Psoas muscle (tissue), 8 donors: Measurements from ENCODE around the gene C2CD4A. TPM values are rescaled to one million over a fixed set of nuclear protein-coding genes. Genes with fewer than 3 reads are reported as not detected.

ENCODE experiments used
- ATAC-seq, 4 donors: fragments of 200-7000 bp; cut with Tn5 transposase; one replicate each; pipeline ENCODE4 v1.9.1; 2020; ENCODE audit warnings: moderate library complexity in 3 of 4, mild to moderate bottlenecking in 2 of 4
- DNase-seq, 2 donors: peaks; one replicate each; pipeline ENCODE4 v3.0.0-alpha.2; 2020
- H3K27ac ChIP-seq: fragments of 200-600 bp; one replicate; pipeline ENCODE4 v1.8.0; 2022
- H3K27me3 ChIP-seq, 3 donors: fragments of 200-600 bp in 1 of 3; one replicate each; pipeline versions ENCODE4 v1.6.1 to v1.8.0; 2013 to 2022; ENCODE audit warnings: low read length in 2 of 3, mild to moderate bottlenecking in 2 of 3, moderate library complexity in 1 of 3; ENCODE audit not compliant: insufficient read depth in 3 of 3
- H3K36me3 ChIP-seq, 2 donors: fragments of 200-600 bp in 1 of 2; one replicate each; pipeline versions ENCODE4 v1.6.1 to v1.8.0; 2013 to 2022; ENCODE audit warnings: low read depth in 1 of 2, mild to moderate bottlenecking in 1 of 2, moderate library complexity in 1 of 2; ENCODE audit not compliant: insufficient read depth in 1 of 2
- H3K4me1 ChIP-seq: fragments of 200-600 bp; one replicate; pipeline ENCODE4 v1.8.0; 2022
- H3K4me3 ChIP-seq: fragments of 200-600 bp; one replicate; pipeline ENCODE4 v1.8.0; 2022; ENCODE audit warnings: mild to moderate bottlenecking
- H3K9me3 ChIP-seq: fragments of 200-600 bp; one replicate; pipeline ENCODE4 v1.8.0; 2022
- WGBS, 3 donors: extraction: QIAGEN DNeasy Blood & Tissue Kit; methylation state at CpG; one replicate each; pipeline versions ENCODE4 v1.1.6 to v1.1.7; 2013; 5-methylcytosine and 5-hydroxymethylcytosine counted together
- intact Hi-C, 2 donors: fragments of 100-400 bp; cut with DNase I; formaldehyde crosslinking; loops; one replicate each; pipeline versions ENCODE4 v1.11.0 to v1.14.2; 2022
- polyA plus RNA-seq, 3 donors: library from polyadenylated mRNA; stranded (reverse); fragments of 200-250 nt; gene quantifications; one replicate each; pipeline ENCODE4 v1.2.3, GENCODE V29; 2013
- total RNA-seq, 4 donors: library from RNA; stranded (reverse); fragmentation: NEBNext Ultra II Directional in 2 of 4; extraction: Animal tissue kit (Norgen Biotek cat#: 25700) in 2 of 4; gene quantifications; one replicate each; pipeline versions ENCODE4 v1.2.1 to v1.2.4, GENCODE V29; 2021 to 2023
- TF ChIP-seq, protein P1 (sequence below): fragments of 200-600 bp; IDR thresholded peaks from one replicate; pipeline ENCODE4 v1.8.0; 2022; ENCODE audit warnings: antibody characterized with exemption
- donor health status: healthy with polysubstance abuse.
- donor health status: DM: no; HTN: no; CAD: no; lungs with moderate emphysema.
- donor health status: Bipolar disorder and iron deficiency.
- donor health status: healthy.
- donor health status: DM: yes; HTN: yes; CAD: no.
- donor health status: DM: no; HTN: no; CAD: no.
- donor health status: DM: no; HTN: no; CAD: no.
- donor health status: DM: yes; HTN: yes; CAD: no.

The C2CD4A gene
- total and polyA plus RNA-seq, 7 donors = 0.04 to 6.7 (median 0.19) TPM

DNA sequence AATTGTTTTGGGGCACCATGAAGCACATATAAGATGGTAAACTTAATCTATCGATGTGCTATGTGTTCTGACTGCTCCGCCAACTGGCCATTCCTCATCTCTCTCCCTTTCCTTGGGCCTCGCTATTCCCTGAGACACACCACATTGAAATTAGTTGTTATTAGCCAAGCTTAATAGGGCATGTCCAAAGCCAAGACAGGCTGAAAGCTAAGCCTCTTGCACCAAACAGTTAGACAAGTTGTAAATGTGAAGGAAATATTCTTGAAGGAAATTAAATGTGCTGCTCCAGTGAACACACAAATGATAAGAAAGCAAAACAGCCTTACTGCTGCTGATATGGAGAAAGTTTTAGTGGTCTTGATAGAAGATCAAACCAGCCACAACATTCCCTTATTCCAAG, 39.3 kb downstream of the C2CD4A start:
- H3K4me1 ChIP-seq = peaks cover 4% of the 10 kb centered on the region
- ATAC-seq (no peak), DNase-seq (no peak)
- 84 to 90% (median 87%) methylated on average over 3 of the region's 3 CpGs for WGBS, 3 donors
- no peaks in the 10 kb centered on the region for H3K9me3 ChIP-seq
- no peak overlapping the region for H3K4me3 ChIP-seq
- H3K36me3 ChIP-seq = no peaks in the 10 kb centered on the region
- H3K27ac ChIP-seq = no peak overlapping the region
- intact Hi-C loops = no loop called here
- H3K27me3 ChIP-seq = no peaks in the 10 kb centered on the region
- TF ChIP-seq, protein P1, sequence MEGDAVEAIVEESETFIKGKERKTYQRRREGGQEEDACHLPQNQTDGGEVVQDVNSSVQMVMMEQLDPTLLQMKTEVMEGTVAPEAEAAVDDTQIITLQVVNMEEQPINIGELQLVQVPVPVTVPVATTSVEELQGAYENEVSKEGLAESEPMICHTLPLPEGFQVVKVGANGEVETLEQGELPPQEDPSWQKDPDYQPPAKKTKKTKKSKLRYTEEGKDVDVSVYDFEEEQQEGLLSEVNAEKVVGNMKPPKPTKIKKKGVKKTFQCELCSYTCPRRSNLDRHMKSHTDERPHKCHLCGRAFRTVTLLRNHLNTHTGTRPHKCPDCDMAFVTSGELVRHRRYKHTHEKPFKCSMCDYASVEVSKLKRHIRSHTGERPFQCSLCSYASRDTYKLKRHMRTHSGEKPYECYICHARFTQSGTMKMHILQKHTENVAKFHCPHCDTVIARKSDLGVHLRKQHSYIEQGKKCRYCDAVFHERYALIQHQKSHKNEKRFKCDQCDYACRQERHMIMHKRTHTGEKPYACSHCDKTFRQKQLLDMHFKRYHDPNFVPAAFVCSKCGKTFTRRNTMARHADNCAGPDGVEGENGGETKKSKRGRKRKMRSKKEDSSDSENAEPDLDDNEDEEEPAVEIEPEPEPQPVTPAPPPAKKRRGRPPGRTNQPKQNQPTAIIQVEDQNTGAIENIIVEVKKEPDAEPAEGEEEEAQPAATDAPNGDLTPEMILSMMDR = no peak

DNA sequence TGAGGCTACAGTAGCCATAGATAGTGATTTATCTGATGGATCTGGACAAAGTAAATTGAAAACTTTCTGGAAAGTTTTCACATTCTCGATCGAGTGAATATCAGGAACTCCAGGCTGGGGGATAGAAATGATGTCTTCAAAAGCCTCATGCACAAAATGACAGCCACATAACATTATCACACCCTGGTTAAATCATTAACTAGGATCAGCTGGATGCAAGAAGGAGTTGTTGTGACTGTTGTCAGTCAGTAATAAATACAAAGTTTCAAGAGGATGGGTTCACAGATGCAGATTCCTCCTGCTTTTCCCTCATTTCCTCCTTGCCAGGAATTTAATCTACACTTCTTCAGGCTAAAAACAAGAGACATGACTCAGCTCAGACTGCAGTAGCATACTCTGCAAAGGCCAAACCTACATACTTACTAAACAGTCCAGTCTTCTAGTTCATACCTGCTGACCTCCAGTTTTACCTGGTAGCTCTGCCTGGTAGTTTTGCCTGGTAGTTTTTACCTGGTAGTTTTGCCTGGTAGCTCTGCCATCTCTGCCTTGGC, 40.9 kb downstream of the C2CD4A start:
- no peaks in the 10 kb centered on the region for H3K27me3 ChIP-seq
- intact Hi-C loops = no loop called here
- H3K4me1 ChIP-seq = peaks cover 4% of the 10 kb centered on the region
- H3K36me3 ChIP-seq = no peaks in the 10 kb centered on the region
- no peak overlapping the region for H3K27ac ChIP-seq
- ATAC-seq (no peak), DNase-seq (no peak)
- TF ChIP-seq, protein P1 = no peak
- H3K4me3 ChIP-seq = no peak overlapping the region
- H3K9me3 ChIP-seq = no peaks in the 10 kb centered on the region
- 65 to 74% (median 68%) methylated on average over 2 of the region's 2 CpGs for WGBS, 3 donors

DNA sequence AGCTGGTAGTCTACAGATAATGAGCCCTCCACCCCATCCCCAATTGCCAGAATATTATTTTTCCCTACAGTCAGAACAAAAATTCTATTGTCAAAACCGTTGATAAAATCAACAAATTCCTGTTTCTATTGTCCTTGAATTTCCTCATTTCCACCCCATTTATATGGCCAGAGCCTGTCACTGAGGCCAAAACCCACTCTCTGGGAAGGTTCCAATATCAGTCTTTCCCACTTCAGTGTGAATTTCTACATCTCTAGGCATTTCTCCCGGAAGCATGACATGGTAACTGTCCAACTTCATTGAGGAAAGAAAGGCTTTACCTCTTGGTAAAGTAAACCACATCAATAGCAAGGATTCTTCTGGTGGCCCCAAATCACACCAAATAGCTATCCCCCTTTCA, 41.6 kb downstream of the C2CD4A start:
- no peaks in the 10 kb centered on the region for H3K27me3 ChIP-seq
- H3K27ac ChIP-seq = no peak overlapping the region
- TF ChIP-seq, protein P1 = no peak
- intact Hi-C loops = no loop called here
- H3K4me3 ChIP-seq = no peak overlapping the region
- ATAC-seq = no peak
- H3K9me3 ChIP-seq = no peaks in the 10 kb centered on the region
- WGBS, 3 donors = 29 to 39% (median 31%) methylated on average over 2 of the region's 2 CpGs
- peaks cover 4% of the 10 kb centered on the region for H3K4me1 ChIP-seq
- DNase-seq = no peak
- H3K36me3 ChIP-seq = no peaks in the 10 kb centered on the region

DNA sequence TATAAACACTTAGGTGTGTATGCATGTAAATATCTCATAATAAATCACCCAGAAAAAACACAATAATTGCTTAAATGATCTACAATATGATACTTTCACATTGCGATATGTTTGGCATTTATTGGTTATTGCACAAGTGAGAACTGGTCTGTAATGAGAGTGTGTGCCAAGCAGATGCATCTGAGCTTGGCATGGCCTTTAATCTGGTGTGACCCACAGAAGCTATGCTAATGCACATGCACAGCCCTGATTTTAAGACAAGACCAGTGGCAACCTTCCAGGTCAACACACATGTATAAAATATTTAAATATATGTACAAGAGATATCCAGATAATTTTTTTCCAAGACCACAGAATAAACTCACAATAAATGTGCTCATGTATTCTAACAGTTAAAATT, 42.7 kb downstream of the C2CD4A start:
- Histone ChIP-seq H3K9me3 (no peaks in the 10 kb centered on the region), H3K4me3 (no peak overlapping the region), H3K27me3 (no peaks in the 10 kb centered on the region), H3K4me1 (peaks cover 4% of the 10 kb centered on the region), H3K27ac (no peak overlapping the region), H3K36me3 (no peaks in the 10 kb centered on the region)
- intact Hi-C loops = no loop called here
- ATAC-seq (no peak), DNase-seq (no peak)
- 33 to 64% (median 44%) methylated on average over 1 of the region's 1 CpG for WGBS, 3 donors
- TF ChIP-seq, protein P1 = no peak
